Upper lobe of right lung (tissue), 1 donor: ENCODE results near the gene IL36B. TPM values are rescaled to one million over a fixed set of nuclear protein-coding genes. Genes with fewer than 3 reads are reported as not detected.

ENCODE experiments used
- ATAC-seq: fragments of 200-7000 bp; cut with Tn5 transposase; one replicate; pipeline ENCODE4 v1.9.1; 2020; ENCODE audit warnings: mild to moderate bottlenecking, moderate library complexity
- DNase-seq: peaks from one replicate; pipeline ENCODE4 v3.0.0-alpha.2; 2020
- H3K27ac ChIP-seq: fragments of 200-600 bp; one replicate; pipeline ENCODE4 v1.8.0; 2022
- H3K27me3 ChIP-seq: fragments of 200-600 bp; one replicate; pipeline ENCODE4 v1.8.0; 2022; ENCODE audit warnings: mild to moderate bottlenecking
- H3K36me3 ChIP-seq: fragments of 200-600 bp; one replicate; pipeline ENCODE4 v1.8.0; 2022
- H3K4me1 ChIP-seq: fragments of 200-600 bp; one replicate; pipeline ENCODE4 v1.8.0; 2022
- H3K4me3 ChIP-seq: fragments of 200-600 bp; one replicate; pipeline ENCODE4 v1.8.0; 2022; ENCODE audit warnings: mild to moderate bottlenecking
- H3K9me3 ChIP-seq: fragments of 200-600 bp; one replicate; pipeline ENCODE4 v1.8.0; 2022
- CTCF ChIP-seq: fragments of 200-600 bp; IDR thresholded peaks from one replicate; pipeline ENCODE4 v1.8.0; 2022; ENCODE audit warnings: antibody characterized with exemption
- intact Hi-C: fragments of 100-400 bp; cut with DNase I; formaldehyde crosslinking; loops from one replicate; pipeline ENCODE4 v1.11.0; 2022
- total RNA-seq: library from RNA; stranded (reverse); fragmentation: NEBNext Ultra II Directional; extraction: Animal tissue kit (Norgen Biotek cat#: 25700); gene quantifications from one replicate; pipeline ENCODE4 v1.2.1, GENCODE V29; 2021
- donor health status: DM: no; HTN: yes; CAD: no; lungs with severe emphysema.

IL36B gene
- total RNA-seq, 1 donor from 2014 or later = not detected

DNA sequence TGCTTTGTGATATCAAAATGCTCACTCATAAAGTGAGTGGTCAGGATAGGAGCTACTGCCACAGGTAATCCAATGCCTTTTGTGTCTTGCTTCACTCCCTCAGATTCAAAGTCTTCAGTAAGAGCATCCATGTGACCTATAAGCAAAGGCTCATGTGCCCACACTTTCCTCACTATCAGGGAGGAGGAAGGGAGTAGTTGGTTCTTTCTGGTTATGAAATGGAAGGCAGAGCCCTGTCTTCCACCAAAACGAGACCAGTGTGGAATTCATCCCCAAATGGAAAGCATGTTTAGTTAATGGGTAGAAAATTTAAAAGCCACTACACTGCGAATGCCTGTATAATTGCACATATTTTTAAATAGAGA is 40.9 kb upstream of the IL36B start:
- Histone ChIP-seq H3K27ac (no peak overlapping the region), H3K9me3 (no peaks in the 10 kb centered on the region), H3K27me3 (no peaks in the 10 kb centered on the region), H3K36me3 (no peaks in the 10 kb centered on the region), H3K4me3 (no peak overlapping the region), H3K4me1 (no peaks in the 10 kb centered on the region)
- TF ChIP-seq CTCF = no peak
- intact Hi-C loops = no loop called here
- DNase-seq = no peak
- ATAC-seq = peak; percentile 52

- TF ChIP-seq CTCF = no peak
- H3K36me3 ChIP-seq = no peaks in the 10 kb centered on the region
- H3K27me3 ChIP-seq = no peaks in the 10 kb centered on the region
- H3K4me1 ChIP-seq = no peaks in the 10 kb centered on the region
- intact Hi-C loops = no loop called here
- H3K4me3 ChIP-seq = no peak overlapping the region
- H3K27ac ChIP-seq = no peak overlapping the region
- no peaks in the 10 kb centered on the region for H3K9me3 ChIP-seq
- no peak for DNase-seq
- no peak for ATAC-seq
Observed at GRCh38 chr2:113092864-113093612, 40.4 kb upstream of the IL36B start.

DNA sequence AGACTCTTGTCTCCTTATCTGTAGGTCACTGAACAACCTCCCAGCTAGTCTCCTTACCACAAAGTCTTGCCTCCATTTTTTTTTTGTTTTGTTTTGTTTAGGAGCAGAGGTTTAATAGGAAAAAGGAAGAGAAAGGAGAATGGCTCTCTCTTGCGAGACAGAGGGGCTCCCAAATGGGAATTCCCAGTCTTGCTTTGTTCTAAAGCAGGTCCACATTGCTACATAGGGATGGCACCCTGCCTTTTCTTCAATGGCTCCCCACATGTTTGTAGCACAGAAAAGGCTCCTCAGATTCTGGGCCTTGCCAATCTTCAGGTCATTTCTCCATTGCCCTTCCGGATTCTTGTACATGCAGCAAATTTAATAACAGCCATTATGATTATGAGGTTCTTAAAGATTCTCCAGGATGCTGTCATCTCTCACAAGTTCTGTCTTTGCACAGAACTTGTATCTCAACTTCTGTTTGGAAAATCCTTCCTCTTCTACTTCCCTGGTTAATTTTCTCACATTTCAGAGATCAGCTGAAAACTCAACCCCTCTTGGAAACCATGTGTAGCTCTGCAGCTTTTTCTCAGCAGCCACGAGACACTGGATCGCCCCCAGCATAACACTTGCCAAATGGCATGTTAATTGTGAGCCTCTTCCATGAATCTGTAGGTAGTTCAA is 38.7 kb upstream of the IL36B start:
- intact Hi-C loops = no loop called here
- H3K27ac ChIP-seq = no peak overlapping the region
- H3K9me3 ChIP-seq = no peaks in the 10 kb centered on the region
- no peak for ATAC-seq
- no peaks in the 10 kb centered on the region for H3K27me3 ChIP-seq
- no peaks in the 10 kb centered on the region for H3K36me3 ChIP-seq
- H3K4me3 ChIP-seq = no peak overlapping the region
- no peaks in the 10 kb centered on the region for H3K4me1 ChIP-seq
- no peak for TF ChIP-seq CTCF
- DNase-seq = no peak

GRCh38 chr2:113089916-113090315 is 37.2 kb upstream of the IL36B start:
- DNase-seq = no peak
- Histone ChIP-seq H3K4me1 (no peaks in the 10 kb centered on the region), H3K27ac (no peak overlapping the region), H3K9me3 (no peaks in the 10 kb centered on the region), H3K27me3 (no peaks in the 10 kb centered on the region), H3K4me3 (no peak overlapping the region), H3K36me3 (no peaks in the 10 kb centered on the region)
- peak; percentile 59 for ATAC-seq
- intact Hi-C loops = no loop called here
- no peak for TF ChIP-seq CTCF

DNA sequence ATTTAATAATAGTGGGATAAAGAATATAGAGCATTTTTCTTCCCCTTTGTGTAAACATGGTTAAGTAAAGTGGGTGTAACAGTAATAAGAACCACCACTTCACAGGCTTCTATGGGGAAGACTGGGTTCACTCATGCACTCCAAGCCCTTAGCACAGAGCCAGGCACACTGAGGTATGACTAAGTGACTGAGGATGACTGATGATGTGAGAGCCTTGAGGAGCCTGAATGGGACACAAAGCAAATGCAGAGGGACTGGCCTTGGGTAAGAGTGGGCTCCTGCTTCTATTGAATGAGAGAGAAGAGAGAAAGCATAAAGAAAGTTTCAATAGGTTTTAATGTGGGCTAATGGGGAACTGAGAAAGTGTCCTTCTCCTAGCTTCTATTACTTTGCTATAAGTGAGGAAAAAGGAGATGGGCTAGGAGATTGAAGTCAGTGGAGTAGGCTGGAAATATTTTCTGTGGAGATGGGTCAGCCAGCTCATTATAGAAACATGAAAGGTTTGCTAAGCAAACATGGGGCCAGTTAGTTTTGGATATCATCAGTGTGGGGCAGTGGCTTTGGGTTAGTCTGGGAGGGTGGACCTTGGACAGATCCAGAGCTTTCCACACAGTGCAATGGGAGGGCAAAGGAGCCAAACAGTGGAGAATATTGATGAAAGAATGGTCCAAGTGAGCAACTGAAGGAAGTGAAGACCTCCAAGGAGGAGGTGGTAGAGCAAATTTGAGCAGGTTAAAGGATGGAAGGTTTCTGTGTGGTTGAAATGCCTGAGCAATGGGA is 35.7 kb upstream of the IL36B start:
- intact Hi-C loops = no loop called here

More for the DNA sequence above, 35.7 kb upstream of the IL36B start:
- TF ChIP-seq CTCF = no peak
- Histone ChIP-seq H3K4me3 (no peak overlapping the region), H3K4me1 (no peaks in the 10 kb centered on the region), H3K27me3 (no peaks in the 10 kb centered on the region), H3K27ac (no peak overlapping the region), H3K9me3 (no peaks in the 10 kb centered on the region), H3K36me3 (no peaks in the 10 kb centered on the region)
- ATAC-seq (no peak), DNase-seq (no peak)
